ENCODE measurements around the gene ABHD17A. TPM values are rescaled to one million over a fixed set of nuclear protein-coding genes. Genes with fewer than 3 reads are reported as not detected.

Gene ABHD17A
- total and polyA plus RNA-seq, 10 donors = 73.4 to 107 (median 83.6) TPM

- peak overlapping the region in 6 of 8 donors; percentile 13 to 100 (median 99) for H3K27ac ChIP-seq
- peak overlapping the region in 3 of 8 donors; percentile 9 to 100 (median 95) for H3K4me3 ChIP-seq
- H3K4me1 ChIP-seq = peaks cover 52 to 92% (median 80%) of the 10 kb centered on the region in 6 donors
- no peak for TF ChIP-seq POLR2A (IDR thresholded peaks at IDR 0.05)
- peak in 2 of 3 donors; percentile 52 to 54 for TF ChIP-seq POLR2AphosphoS5 (IDR thresholded peaks at IDR 0.05)
- 71 to 85% (median 77%) methylated on average over 10 to 11 of the region's 11 CpGs for WGBS, 5 donors
- peaks cover 0 to 52% (median 5%) of the 10 kb centered on the region in 6 donors for H3K36me3 ChIP-seq
- H3K9me3 ChIP-seq = no peaks in the 10 kb centered on the region
- H3K27me3 ChIP-seq (replicated peaks in 1 of 7) = no peaks in the 10 kb centered on the region
- DNase-seq = peak; percentile 74
- intact Hi-C loops (cut with DNase I; ENCODE audit: low total_unique reads) = no loop called here
Measured at GRCh38 chr19:1845642-1846041, 39.7 kb downstream of the ABHD17A start.

- no peak for TF ChIP-seq POLR2A (IDR thresholded peaks at IDR 0.05)
- no peak for TF ChIP-seq POLR2AphosphoS5 (IDR thresholded peaks at IDR 0.05)
- no peak for TF ChIP-seq CTCF (IDR thresholded peaks at IDR 0.05 in 8 of 11, conservative IDR thresholded peaks at IDR 0.05 in 3 of 11)
- peak overlapping the region in 1 of 8 donors; percentile 100 for H3K4me3 ChIP-seq
- H3K9me3 ChIP-seq = no peaks in the 10 kb centered on the region
- peaks cover 55 to 94% (median 84%) of the 10 kb centered on the region in 6 donors for H3K4me1 ChIP-seq
- no peaks in the 10 kb centered on the region for H3K27me3 ChIP-seq (replicated peaks in 1 of 7)
- H3K36me3 ChIP-seq = peaks cover 0 to 53% (median 5%) of the 10 kb centered on the region in 6 donors
- intact Hi-C loops (cut with DNase I; ENCODE audit: low total_unique reads) = no loop called here
- peak; percentile 70 for DNase-seq
- WGBS, 5 donors = 60 to 91% (median 85%) methylated on average over 2 to 16 of the region's 16 CpGs
- H3K27ac ChIP-seq = peak overlapping the region in 4 of 8 donors; percentile 99 to 100 (median 99)
Measured at GRCh38 chr19:1845125-1845515, 40.2 kb downstream of the ABHD17A start.

GRCh38 chr19:1844513-1845124 lies 40.7 kb downstream of the ABHD17A start:
- Histone ChIP-seq H3K9me3 (no peaks in the 10 kb centered on the region), H3K4me1 (peaks cover 58 to 94% (median 88%) of the 10 kb centered on the region in 6 donors), H3K27ac (peak overlapping the region in 5 of 8 donors; percentile 14 to 100 (median 99)), H3K27me3 (replicated peaks in 1 of 7) (no peaks in the 10 kb centered on the region), H3K4me3 (peak overlapping the region in 1 of 8 donors; percentile 9), H3K36me3 (peaks cover 0 to 57% (median 5%) of the 10 kb centered on the region in 6 donors)
- intact Hi-C loops (cut with DNase I; ENCODE audit: low total_unique reads) = no loop called here
- no peak for TF ChIP-seq CTCF (IDR thresholded peaks at IDR 0.05 in 8 of 11, conservative IDR thresholded peaks at IDR 0.05 in 3 of 11)
- TF ChIP-seq POLR2AphosphoS5 (IDR thresholded peaks at IDR 0.05) = peak in 1 of 3 donors; percentile 32
- DNase-seq = peak; percentile 78
- WGBS, 5 donors = 69 to 89% (median 79%) methylated on average over 7 to 19 of the region's 19 CpGs

GRCh38 chr19:1843646-1844394 lies 41.5 kb downstream of the ABHD17A start:
- TF ChIP-seq POLR2AphosphoS5 (IDR thresholded peaks at IDR 0.05) (peak in 2 of 3 donors; percentile 48 to 52), CTCF (IDR thresholded peaks at IDR 0.05 in 8 of 11, conservative IDR thresholded peaks at IDR 0.05 in 3 of 11) (peak in 2 of 11 experiments; percentile 7 to 16), POLR2A (IDR thresholded peaks at IDR 0.05) (no peak)
- Histone ChIP-seq H3K27me3 (replicated peaks in 1 of 7) (no peaks in the 10 kb centered on the region), H3K4me1 (peaks cover 65 to 94% (median 90%) of the 10 kb centered on the region in 6 donors), H3K27ac (peak overlapping the region in 5 of 8 donors; percentile 39 to 100 (median 99)), H3K36me3 (peaks cover 0 to 65% (median 5%) of the 10 kb centered on the region in 6 donors), H3K4me3 (peak overlapping the region in 1 of 8 donors; percentile 17), H3K9me3 (no peaks in the 10 kb centered on the region)
- intact Hi-C loops (cut with DNase I; ENCODE audit: low total_unique reads) = no loop called here
- no peak for DNase-seq
- 70 to 82% (median 78%) methylated on average over 7 to 25 of the region's 25 CpGs for WGBS, 5 donors

All from spleen (tissue), 11 donors.